Large intestine (tissue), 1 donor: Measurements from ENCODE around the gene IGSF3. TPM values are rescaled to one million over a fixed set of nuclear protein-coding genes. Genes with fewer than 3 reads are reported as not detected.

Experiments
- polyA plus RNA-seq: library from polyadenylated mRNA; unstranded; fragments of 120-200 nt; gene quantifications from one replicate; pipeline ENCODE4 v1.2.1, GENCODE V29; 2013

IGSF3 gene
- polyA plus RNA-seq, 1 donor = 36.1 TPM

Other genes with a start within 250 kb of the IGSF3 start
- gene CD58, start 96.7 kb downstream of the IGSF3 start, polyA plus RNA-seq = 28.6 TPM
- 2.0 TPM for gene CD2, start 86.7 kb upstream of the IGSF3 start, polyA plus RNA-seq
- 37.9 TPM for gene PTGFRN, start 242.2 kb upstream of the IGSF3 start, polyA plus RNA-seq